Colonic mucosa (tissue), 4 donors: ENCODE results near the gene NLGN3. TPM values are rescaled to one million over a fixed set of nuclear protein-coding genes. Genes with fewer than 3 reads are reported as not detected.

Experiments used
- DNase-seq: peaks from one replicate; pipeline ENCODE4 v3.0.0-alpha.2; 2020
- H3K27ac ChIP-seq: fragments of 200-600 bp; one replicate; pipeline ENCODE4 v1.8.0; 2021
- H3K27me3 ChIP-seq: fragments of 200-600 bp; one replicate; pipeline ENCODE4 v1.8.0; 2021
- H3K36me3 ChIP-seq: fragments of 200-600 bp; one replicate; pipeline ENCODE4 v1.8.0; 2021
- H3K4me1 ChIP-seq: fragments of 200-600 bp; one replicate; pipeline ENCODE4 v1.8.0; 2021; ENCODE audit warnings: mild to moderate bottlenecking
- H3K4me3 ChIP-seq: fragments of 200-600 bp; one replicate; pipeline ENCODE4 v1.8.0; 2021
- H3K9ac ChIP-seq, 2 donors: one replicate each; pipeline ENCODE4 v1.7.0; 2013; ENCODE audit warnings: control low read depth in 2 of 2, low read depth in 2 of 2, low read length in 2 of 2
- H3K9me3 ChIP-seq: fragments of 200-600 bp; one replicate; pipeline ENCODE4 v1.8.0; 2021
- CTCF ChIP-seq: fragments of 200-600 bp; IDR thresholded peaks from one replicate; pipeline ENCODE4 v1.8.0; 2022; ENCODE audit warnings: antibody characterized with exemption, mild to moderate bottlenecking
- intact Hi-C: fragments of 100-400 bp; cut with DNase I; formaldehyde crosslinking; loops from one replicate; pipeline ENCODE4 v1.14.1; 2022
- total RNA-seq, 2 donors: library from RNA; stranded (reverse); fragmentation: NEBNext Ultra II Directional in 1 of 2; extraction: Animal tissue kit (Norgen Biotek cat#: 25700) in 1 of 2; gene quantifications; one replicate each; pipeline ENCODE4 v1.2.1, GENCODE V29; 2021
- donor health status: healthy.
- donor health status: DM: no; HTN: no; CAD: no.
- donor health status: DM: no; HTN: no; CAD: no.

NLGN3 gene
- total RNA-seq, 2 donors from 2014 or later: 0.67 to 0.82 TPM

- no peaks in the 10 kb centered on the region for H3K4me1 ChIP-seq
- H3K36me3 ChIP-seq: no peaks in the 10 kb centered on the region
- H3K9ac ChIP-seq: no peak overlapping the region
- peak; percentile 47 for TF ChIP-seq CTCF
- no peak overlapping the region for H3K4me3 ChIP-seq
- no peaks in the 10 kb centered on the region for H3K9me3 ChIP-seq
- peak; percentile 63 for DNase-seq
- H3K27me3 ChIP-seq: no peaks in the 10 kb centered on the region
- H3K27ac ChIP-seq: no peak overlapping the region
- intact Hi-C loops: no loop called here
Observed at GRCh38 chrX:71098302-71098701, 46.3 kb upstream of the NLGN3 start.

GRCh38 chrX:71098951-71099506, 45.6 kb upstream of the NLGN3 start:
- Histone ChIP-seq H3K9ac (no peak overlapping the region), H3K27ac (no peak overlapping the region), H3K9me3 (no peaks in the 10 kb centered on the region), H3K36me3 (no peaks in the 10 kb centered on the region), H3K4me3 (no peak overlapping the region), H3K27me3 (no peaks in the 10 kb centered on the region), H3K4me1 (no peaks in the 10 kb centered on the region)
- no peak for DNase-seq
- intact Hi-C loops: no loop called here
- no peak for TF ChIP-seq CTCF

GRCh38 chrX:71099736-71100135, 44.9 kb upstream of the NLGN3 start:
- intact Hi-C loops: no loop called here
- no peaks in the 10 kb centered on the region for H3K4me1 ChIP-seq
- H3K36me3 ChIP-seq: no peaks in the 10 kb centered on the region

GRCh38 chrX:71100581-71101505, 43.8 kb upstream of the NLGN3 start:
- no peak for TF ChIP-seq CTCF
- intact Hi-C loops: no loop called here
- Histone ChIP-seq H3K9me3 (no peaks in the 10 kb centered on the region), H3K27me3 (no peaks in the 10 kb centered on the region), H3K27ac (no peak overlapping the region), H3K4me1 (no peaks in the 10 kb centered on the region), H3K4me3 (no peak overlapping the region), H3K9ac (no peak overlapping the region), H3K36me3 (no peaks in the 10 kb centered on the region)
- no peak for DNase-seq

More at GRCh38 chrX:71099736-71100135, 44.9 kb upstream of the NLGN3 start:
- no peak for DNase-seq
- Histone ChIP-seq H3K9ac (no peak overlapping the region), H3K27me3 (no peaks in the 10 kb centered on the region), H3K27ac (no peak overlapping the region), H3K4me3 (no peak overlapping the region), H3K9me3 (no peaks in the 10 kb centered on the region)
- TF ChIP-seq CTCF: no peak

DNA sequence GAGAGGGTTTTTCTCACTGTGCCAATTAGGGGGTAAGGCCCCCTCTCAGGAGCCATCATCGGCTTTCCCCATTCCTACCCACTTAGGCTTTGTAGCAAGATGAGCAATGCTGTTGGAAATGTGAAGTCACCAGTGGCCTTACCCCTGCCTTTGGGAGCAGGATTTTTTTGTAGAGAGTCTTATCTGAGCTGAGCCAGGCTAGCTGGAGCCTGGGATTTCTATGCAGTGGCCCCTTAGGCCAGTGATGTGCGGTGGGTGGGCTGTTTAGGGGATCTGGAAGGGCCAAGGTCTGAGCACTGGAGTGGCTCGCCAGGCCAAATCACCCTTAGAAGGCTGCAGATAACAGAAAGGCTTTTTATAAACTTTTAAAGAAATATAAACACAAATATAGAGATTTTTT, 42.3 kb upstream of the NLGN3 start:
- Histone ChIP-seq H3K9ac (no peak overlapping the region), H3K4me1 (no peaks in the 10 kb centered on the region), H3K9me3 (no peaks in the 10 kb centered on the region), H3K36me3 (no peaks in the 10 kb centered on the region), H3K27me3 (no peaks in the 10 kb centered on the region), H3K27ac (no peak overlapping the region), H3K4me3 (no peak overlapping the region)
- intact Hi-C loops: no loop called here
- no peak for TF ChIP-seq CTCF
- DNase-seq: no peak
